IMR-90 (cell line): ENCODE data around the gene ISOC1. TPM values are rescaled to one million over a fixed set of nuclear protein-coding genes. Genes with fewer than 3 reads are reported as not detected.

Source experiments
- ATAC-seq: fragments of 200-7000 bp; cut with Tn5 transposase; 2 replicates; pipeline ENCODE4 v1.9.1; 2020; ENCODE audit warnings: low read depth, mild to moderate bottlenecking, moderate library complexity
- BruUV-seq: library from RNA; stranded (reverse); fragments of 400-500 nt; replicated peaks from 2 replicates; lab custom pipeline; 2021; lab: Mats Ljungman, UMichigan
- CTCF ChIA-PET: fragments of 300-600 bp; formaldehyde crosslinking; extraction: SDS; loops from one replicate; lab custom pipeline; 2021; ENCODE audit warnings: antibody characterized with exemption; lab: Yijun Ruan, JAX
- POLR2A ChIA-PET: fragments of 300-600 bp; sonication (Branson Sonifier 250); formaldehyde crosslinking; loops from one replicate; lab custom pipeline; 2022; ENCODE audit warnings: antibody characterized with exemption; ENCODE audit not compliant: unreplicated experiment; lab: Charles Lee
- DNase-seq: peaks from one replicate; pipeline ENCODE4 v3.0.0; 2013
- H2AFZ ChIP-seq: replicated peaks from 2 replicates; pipeline ENCODE3; 2013; ENCODE audit warnings: low read length, mild to moderate bottlenecking; ENCODE audit not compliant: poor library complexity
- H2AK5ac ChIP-seq: 2 replicates; pipeline ENCODE4 v1.6.1; 2013; ENCODE audit warnings: low read depth, low read length, inconsistent platforms
- H2AK9ac ChIP-seq: replicated peaks from 2 replicates; pipeline ENCODE3; 2013; ENCODE audit warnings: mild to moderate bottlenecking, low read depth, low read length, moderate library complexity; ENCODE audit not compliant: poor library complexity
- H2BK120ac ChIP-seq: 2 replicates; pipeline ENCODE4 v1.6.1; 2013; ENCODE audit warnings: low read depth, low read length, inconsistent platforms
- H2BK15ac ChIP-seq: 3 replicates; pipeline ENCODE4 v1.6.1; 2013; ENCODE audit warnings: low read depth, low read length, inconsistent platforms
- H2BK20ac ChIP-seq: 2 replicates; pipeline ENCODE4 v1.6.1; 2013; ENCODE audit warnings: low read depth, mild to moderate bottlenecking, inconsistent platforms, low read length, moderate library complexity
- H2BK5ac ChIP-seq: 2 replicates; pipeline ENCODE4 v1.6.1; 2013; ENCODE audit warnings: mild to moderate bottlenecking, low read depth, low read length, inconsistent platforms; ENCODE audit not compliant: poor library complexity, severe bottlenecking
- H3K14ac ChIP-seq: replicated peaks from 2 replicates; pipeline ENCODE4 v1.6.1; 2013; ENCODE audit warnings: low read depth, low read length, inconsistent platforms
- H3K18ac ChIP-seq: 2 replicates; pipeline ENCODE4 v1.6.1; 2013; ENCODE audit warnings: low read depth, low read length, control low read depth
- H3K23ac ChIP-seq: 2 replicates; pipeline ENCODE4 v1.6.1; 2013; ENCODE audit warnings: low read depth, low read length, inconsistent platforms
- H3K27ac ChIP-seq: 2 replicates; pipeline ENCODE4 v1.5.1; 2013; ENCODE audit warnings: mild to moderate bottlenecking, control low read depth, low read length; ENCODE audit not compliant: insufficient read depth
- H3K27me3 ChIP-seq: 2 replicates; pipeline ENCODE4 v1.6.1; 2013; ENCODE audit warnings: low read length; ENCODE audit not compliant: control insufficient read depth, insufficient read depth
- H3K36me3 ChIP-seq: 2 replicates; pipeline ENCODE4 v1.6.1; 2013; ENCODE audit warnings: low read length, mixed read lengths; ENCODE audit not compliant: control insufficient read depth, insufficient read depth
- H3K4ac ChIP-seq: 2 replicates; pipeline ENCODE4 v1.6.1; 2013; ENCODE audit warnings: low read depth, low read length, inconsistent platforms
- H3K4me1 ChIP-seq: 2 replicates; pipeline ENCODE4 v1.6.1; 2013; ENCODE audit warnings: low read length, mixed read lengths; ENCODE audit not compliant: control insufficient read depth, insufficient read depth
- H3K4me2 ChIP-seq: 2 replicates; pipeline ENCODE4 v1.6.1; 2013; ENCODE audit warnings: low read depth, mild to moderate bottlenecking, control low read depth, low read length, moderate library complexity
- H3K4me3 ChIP-seq: 2 replicates; pipeline ENCODE4 v1.5.1; 2013; ENCODE audit warnings: low read depth, mild to moderate bottlenecking, control low read depth, low read length, moderate library complexity; ENCODE audit not compliant: insufficient read depth
- H3K56ac ChIP-seq: 2 replicates; pipeline ENCODE4 v1.6.1; 2013; ENCODE audit warnings: low read length, inconsistent platforms; ENCODE audit not compliant: insufficient read depth; ENCODE audit errors: extremely low read depth
- H3K79me1 ChIP-seq, 2 experiments: 2 replicates each; pipeline ENCODE4 v1.6.1; 2013; ENCODE audit warnings: low read length in 2 of 2, inconsistent platforms in 1 of 2, low read depth in 1 of 2
- H3K9ac ChIP-seq: 2 replicates; pipeline ENCODE4 v1.6.1; 2013; ENCODE audit warnings: low read depth, low read length, control low read depth
- H3K9me1 ChIP-seq: 2 replicates; pipeline ENCODE4 v1.6.1; 2013; ENCODE audit warnings: low read length, inconsistent platforms; ENCODE audit not compliant: insufficient read depth
- H3K9me3 ChIP-seq: 2 replicates; pipeline ENCODE4 v1.6.1; 2013; ENCODE audit warnings: low read length; ENCODE audit not compliant: control insufficient read depth, insufficient read depth
- H4K20me1 ChIP-seq: 2 replicates; pipeline ENCODE4 v1.6.1; 2013; ENCODE audit warnings: low read length, inconsistent platforms; ENCODE audit not compliant: insufficient read depth
- H4K5ac ChIP-seq: 2 replicates; pipeline ENCODE4 v1.6.1; 2013; ENCODE audit warnings: mild to moderate bottlenecking, low read depth, low read length, control low read depth
- H4K8ac ChIP-seq, 2 experiments: 2 replicates each; pipeline ENCODE4 v1.6.1; 2013; ENCODE audit warnings: low read depth in 2 of 2, low read length in 2 of 2, control low read depth in 1 of 2, inconsistent platforms in 1 of 2
- H4K91ac ChIP-seq: 2 replicates; pipeline ENCODE4 v1.6.1; 2013; ENCODE audit warnings: low read depth, low read length, inconsistent platforms; ENCODE audit not compliant: insufficient read depth
- BHLHE40 ChIP-seq: fragments of 150-350 bp; IDR thresholded peaks from 2 replicates; pipeline ENCODE4 v1.6.1; 2016; ENCODE audit warnings: mild to moderate bottlenecking, low read depth, low read length
- CEBPB ChIP-seq: IDR thresholded peaks from 2 replicates; pipeline ENCODE4 v1.6.1; 2012; ENCODE audit warnings: low read depth, low read length, improper control_type of control experiment
- CHD1 ChIP-seq: IDR thresholded peaks from 2 replicates; pipeline ENCODE4 v1.6.1; 2012; ENCODE audit warnings: low read depth, low read length, improper control_type of control experiment
- ELK1 ChIP-seq: fragments of 150-350 bp; IDR thresholded peaks from 2 replicates; pipeline ENCODE4 v1.6.1; 2016; ENCODE audit warnings: low read depth, mild to moderate bottlenecking, low read length, moderate library complexity, borderline replicate concordance
- FOS ChIP-seq: fragments of 150-350 bp; IDR thresholded peaks from 2 replicates; pipeline ENCODE4 v1.6.1; 2016; ENCODE audit warnings: low read depth, low read length
- MAFK ChIP-seq: IDR thresholded peaks from 2 replicates; pipeline ENCODE4 v1.6.1; 2012; ENCODE audit warnings: low read depth, low read length, improper control_type of control experiment
- MAZ ChIP-seq: IDR thresholded peaks from 2 replicates; pipeline ENCODE4 v1.6.1; 2012; ENCODE audit warnings: low read depth, mild to moderate bottlenecking, low read length, improper control_type of control experiment, moderate library complexity, borderline replicate concordance
- MXI1 ChIP-seq: IDR thresholded peaks from 2 replicates; pipeline ENCODE4 v1.6.1; 2012; ENCODE audit warnings: low read depth, mild to moderate bottlenecking, low read length, moderate library complexity, borderline replicate concordance
- NFE2L2 ChIP-seq: fragments of 150-350 bp; IDR thresholded peaks from 2 replicates; pipeline ENCODE4 v1.6.1; 2016; ENCODE audit warnings: low read depth, mild to moderate bottlenecking, low read length
- POLR2A ChIP-seq: IDR thresholded peaks from 2 replicates; pipeline ENCODE4 v1.6.1; 2012; ENCODE audit warnings: mild to moderate bottlenecking, low read depth, low read length
- RAD21 ChIP-seq: IDR thresholded peaks from 2 replicates; pipeline ENCODE4 v1.6.1; 2012; ENCODE audit warnings: low read length, improper control_type of control experiment
- RCOR1 ChIP-seq: IDR thresholded peaks from 2 replicates; pipeline ENCODE4 v1.6.1; 2012; ENCODE audit warnings: mild to moderate bottlenecking, low read length, improper control_type of control experiment; ENCODE audit not compliant: insufficient replicate concordance
- RFX5 ChIP-seq: IDR thresholded peaks from 2 replicates; pipeline ENCODE4 v1.8.0; 2012; ENCODE audit warnings: low read depth, mild to moderate bottlenecking, low read length, moderate library complexity
- SMC3 ChIP-seq: fragments of 150-350 bp; IDR thresholded peaks from 2 replicates; pipeline ENCODE4 v1.6.1; 2016; ENCODE audit warnings: low read depth, mild to moderate bottlenecking, antibody characterized with exemption, low read length, moderate library complexity
- WGBS, 2 experiments: methylation state at CpG; one replicate each; pipeline versions ENCODE4 v1.1.5 to v1.1.7; 2013; ENCODE audit warnings: missing lambda C conversion rate in 2 of 2; ENCODE audit not compliant: insufficient read length in 1 of 2; ENCODE audit errors: extremely low coverage in 2 of 2; 5-methylcytosine and 5-hydroxymethylcytosine counted together
- dilution Hi-C: fragments of 300-500 bp; cut with HindIII; formaldehyde crosslinking; loops from one replicate; pipeline ENCODE4 v1.14.3; 2018; ENCODE audit warnings: low sequenced_read_pairs; ENCODE audit not compliant: unreplicated experiment
- in situ Hi-C: fragments of 300-500 bp; cut with MboI; formaldehyde crosslinking; loops from 3 replicates; pipeline ENCODE4 v1.14.3; 2019; ENCODE audit warnings: low sequenced_read_pairs, inconsistent platforms, mixed read lengths
- intact Hi-C: fragments of 100-400 bp; cut with micrococcal nuclease; formaldehyde crosslinking; loops from 2 replicates; pipeline ENCODE4 v1.10.0; 2022
- polyA plus RNA-seq, 3 experiments: library from polyadenylated mRNA; depleted of rRNA; stranded (reverse); fragments of >200 nt; gene quantifications; 2 replicates each; pipeline ENCODE4 v1.2.3, GENCODE V29; 2012; ENCODE audit warnings: low replicate concordance in 1 of 3
- total RNA-seq: library from RNA; depleted of rRNA; stranded (reverse); fragments of >200 nt; gene quantifications from 2 replicates; pipeline ENCODE4 v1.2.3, GENCODE V29; 2012
- TF ChIP-seq, protein P1 (sequence below): fragments of 150-350 bp; IDR thresholded peaks from 2 replicates; pipeline ENCODE4 v1.6.1; 2017; ENCODE audit warnings: mild to moderate bottlenecking, antibody characterized with exemption, low read length, low read depth
- TF ChIP-seq, protein P2 (sequence below): conservative IDR thresholded peaks from 2 replicates; pipeline ENCODE4 v1.5.1; 2012; ENCODE audit warnings: mild to moderate bottlenecking, low read depth, low read length, improper control_type of control experiment

ISOC1 gene
- total and polyA plus RNA-seq, 2 of the 4 experiments (the other 2 are of a cell fraction) = 10.8 to 11.6 TPM

DNA sequence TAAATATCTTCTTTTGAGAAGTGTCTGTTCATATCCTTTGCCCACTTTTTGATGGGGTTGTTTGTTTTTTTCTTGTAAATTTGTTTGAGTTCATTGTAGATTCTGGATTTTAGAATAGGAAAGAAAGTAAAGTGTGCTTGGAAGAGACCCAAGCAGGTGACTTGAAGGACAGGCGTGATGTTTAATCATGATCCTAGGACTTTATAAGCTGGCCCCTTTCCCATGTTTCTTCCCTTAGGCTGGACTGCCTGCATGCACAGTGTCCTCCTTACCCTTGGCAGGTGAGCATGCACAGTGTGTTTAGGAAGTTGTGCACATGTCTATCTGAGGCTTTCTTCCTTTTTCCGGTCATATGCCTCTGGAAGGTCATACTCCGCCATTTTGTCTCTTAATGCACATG, 61.3 kb downstream of the ISOC1 start:
- H3K27ac ChIP-seq = no peak overlapping the region
- no peaks in the 10 kb centered on the region for H3K4me1 ChIP-seq
- in situ Hi-C loops = no loop called here
- H2AK9ac ChIP-seq = no peak overlapping the region
- no peak overlapping the region for H2BK20ac ChIP-seq
- DNase-seq (no peak), ATAC-seq (no peak)
- TF ChIP-seq RFX5 (no peak), MAFK (no peak), FOS (no peak), MXI1 (no peak), RCOR1 (no peak), BHLHE40 (no peak), RAD21 (no peak), MAZ (no peak), POLR2A (no peak), SMC3 (no peak), CEBPB (no peak), NFE2L2 (no peak), CHD1 (no peak), ELK1 (no peak)
- TF ChIP-seq, protein P1, sequence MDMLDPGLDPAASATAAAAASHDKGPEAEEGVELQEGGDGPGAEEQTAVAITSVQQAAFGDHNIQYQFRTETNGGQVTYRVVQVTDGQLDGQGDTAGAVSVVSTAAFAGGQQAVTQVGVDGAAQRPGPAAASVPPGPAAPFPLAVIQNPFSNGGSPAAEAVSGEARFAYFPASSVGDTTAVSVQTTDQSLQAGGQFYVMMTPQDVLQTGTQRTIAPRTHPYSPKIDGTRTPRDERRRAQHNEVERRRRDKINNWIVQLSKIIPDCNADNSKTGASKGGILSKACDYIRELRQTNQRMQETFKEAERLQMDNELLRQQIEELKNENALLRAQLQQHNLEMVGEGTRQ = no peak
- TF ChIP-seq, protein P2, sequence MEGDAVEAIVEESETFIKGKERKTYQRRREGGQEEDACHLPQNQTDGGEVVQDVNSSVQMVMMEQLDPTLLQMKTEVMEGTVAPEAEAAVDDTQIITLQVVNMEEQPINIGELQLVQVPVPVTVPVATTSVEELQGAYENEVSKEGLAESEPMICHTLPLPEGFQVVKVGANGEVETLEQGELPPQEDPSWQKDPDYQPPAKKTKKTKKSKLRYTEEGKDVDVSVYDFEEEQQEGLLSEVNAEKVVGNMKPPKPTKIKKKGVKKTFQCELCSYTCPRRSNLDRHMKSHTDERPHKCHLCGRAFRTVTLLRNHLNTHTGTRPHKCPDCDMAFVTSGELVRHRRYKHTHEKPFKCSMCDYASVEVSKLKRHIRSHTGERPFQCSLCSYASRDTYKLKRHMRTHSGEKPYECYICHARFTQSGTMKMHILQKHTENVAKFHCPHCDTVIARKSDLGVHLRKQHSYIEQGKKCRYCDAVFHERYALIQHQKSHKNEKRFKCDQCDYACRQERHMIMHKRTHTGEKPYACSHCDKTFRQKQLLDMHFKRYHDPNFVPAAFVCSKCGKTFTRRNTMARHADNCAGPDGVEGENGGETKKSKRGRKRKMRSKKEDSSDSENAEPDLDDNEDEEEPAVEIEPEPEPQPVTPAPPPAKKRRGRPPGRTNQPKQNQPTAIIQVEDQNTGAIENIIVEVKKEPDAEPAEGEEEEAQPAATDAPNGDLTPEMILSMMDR = no peak
- no peaks in the 10 kb centered on the region for H3K79me1 ChIP-seq
- no peak overlapping the region for H4K8ac ChIP-seq
- H3K4me3 ChIP-seq = no peak overlapping the region
- H3K56ac ChIP-seq = no peak overlapping the region
- H2AK5ac ChIP-seq = no peak overlapping the region
- H2BK5ac ChIP-seq = no peak overlapping the region
- H3K4ac ChIP-seq = no peak overlapping the region
- H4K91ac ChIP-seq = no peak overlapping the region
- no peaks in the 10 kb centered on the region for H3K36me3 ChIP-seq
- no peak overlapping the region for H4K5ac ChIP-seq
- H2BK120ac ChIP-seq = no peak overlapping the region
- no peaks in the 10 kb centered on the region for H3K9me1 ChIP-seq
- ChIA-PET POLR2A (no interaction called here), CTCF (no interaction called here)
- H4K20me1 ChIP-seq = no peaks in the 10 kb centered on the region
- no peak overlapping the region for H3K9ac ChIP-seq
- WGBS, 2 experiments = 60% methylated on average over 1 of the region's 3 CpGs; no CpG with 5 or more reads in 1 of the 2 experiments
- no TSS peak for BruUV-seq
- no peak overlapping the region for H3K4me2 ChIP-seq
- H3K18ac ChIP-seq = no peak overlapping the region
- H3K14ac ChIP-seq = no peak overlapping the region
- peaks cover 2% of the 10 kb centered on the region; the same call in 1 of the 2 replicates for H3K9me3 ChIP-seq
- H2AFZ ChIP-seq = no peak overlapping the region
- H3K27me3 ChIP-seq = no peaks in the 10 kb centered on the region
- intact Hi-C loops = no loop called here
- dilution Hi-C loops = no loop called here
- no peak overlapping the region for H2BK15ac ChIP-seq
- no peak overlapping the region for H3K23ac ChIP-seq
